WI38 (cell line): ENCODE data around the gene TJP3.

Source experiments
- H3K4me3 ChIP-seq: 2 replicates; pipeline ENCODE4 v1.5.1; 2011; ENCODE audit warnings: low read depth, mild to moderate bottlenecking, control low read depth, low read length
- TF ChIP-seq, protein P1 (sequence below): IDR thresholded peaks from 2 replicates; pipeline ENCODE4 v1.5.1; 2012; ENCODE audit warnings: low read depth, mild to moderate bottlenecking, control low read depth, low read length

The TJP3 gene

DNA sequence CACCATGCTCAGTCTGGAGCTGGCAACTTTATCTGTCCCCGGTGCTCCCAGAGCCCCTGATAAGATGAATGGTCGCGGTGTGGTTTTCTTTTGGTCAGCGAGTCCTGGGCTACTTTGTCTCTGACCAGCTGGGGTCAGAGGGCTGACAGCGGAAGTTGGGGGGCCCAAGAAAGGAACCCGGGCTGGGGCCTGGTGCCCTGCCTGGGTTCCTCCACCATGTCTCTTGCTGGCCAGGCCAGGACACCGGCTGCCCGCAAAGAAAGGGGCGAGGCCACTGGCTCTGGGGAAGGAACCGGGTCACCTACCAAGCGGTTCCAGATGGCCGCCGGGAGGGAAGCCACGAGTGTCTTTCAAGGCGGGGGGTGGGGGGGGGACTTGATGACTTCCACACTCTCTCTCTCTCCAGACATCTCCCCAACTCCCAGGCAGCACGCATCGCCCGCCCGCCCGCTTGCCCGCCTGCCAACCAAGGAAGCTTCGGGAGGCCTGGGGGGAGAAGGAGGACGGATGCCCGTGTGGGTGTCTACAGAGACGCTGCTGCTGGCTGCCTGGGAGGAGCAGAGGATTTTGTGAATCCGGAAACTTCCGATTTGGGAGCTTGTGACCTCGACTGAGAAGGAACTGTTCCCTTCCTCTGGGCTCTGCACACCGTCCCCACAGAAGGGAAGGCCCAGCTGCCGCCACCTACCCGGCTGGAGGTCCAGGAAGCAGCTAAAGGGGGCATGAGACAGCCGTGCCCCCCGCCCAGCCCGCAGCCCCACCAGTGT, 9.0 kb upstream of the TJP3 start:
- TF ChIP-seq, protein P1, sequence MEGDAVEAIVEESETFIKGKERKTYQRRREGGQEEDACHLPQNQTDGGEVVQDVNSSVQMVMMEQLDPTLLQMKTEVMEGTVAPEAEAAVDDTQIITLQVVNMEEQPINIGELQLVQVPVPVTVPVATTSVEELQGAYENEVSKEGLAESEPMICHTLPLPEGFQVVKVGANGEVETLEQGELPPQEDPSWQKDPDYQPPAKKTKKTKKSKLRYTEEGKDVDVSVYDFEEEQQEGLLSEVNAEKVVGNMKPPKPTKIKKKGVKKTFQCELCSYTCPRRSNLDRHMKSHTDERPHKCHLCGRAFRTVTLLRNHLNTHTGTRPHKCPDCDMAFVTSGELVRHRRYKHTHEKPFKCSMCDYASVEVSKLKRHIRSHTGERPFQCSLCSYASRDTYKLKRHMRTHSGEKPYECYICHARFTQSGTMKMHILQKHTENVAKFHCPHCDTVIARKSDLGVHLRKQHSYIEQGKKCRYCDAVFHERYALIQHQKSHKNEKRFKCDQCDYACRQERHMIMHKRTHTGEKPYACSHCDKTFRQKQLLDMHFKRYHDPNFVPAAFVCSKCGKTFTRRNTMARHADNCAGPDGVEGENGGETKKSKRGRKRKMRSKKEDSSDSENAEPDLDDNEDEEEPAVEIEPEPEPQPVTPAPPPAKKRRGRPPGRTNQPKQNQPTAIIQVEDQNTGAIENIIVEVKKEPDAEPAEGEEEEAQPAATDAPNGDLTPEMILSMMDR = no peak

DNA sequence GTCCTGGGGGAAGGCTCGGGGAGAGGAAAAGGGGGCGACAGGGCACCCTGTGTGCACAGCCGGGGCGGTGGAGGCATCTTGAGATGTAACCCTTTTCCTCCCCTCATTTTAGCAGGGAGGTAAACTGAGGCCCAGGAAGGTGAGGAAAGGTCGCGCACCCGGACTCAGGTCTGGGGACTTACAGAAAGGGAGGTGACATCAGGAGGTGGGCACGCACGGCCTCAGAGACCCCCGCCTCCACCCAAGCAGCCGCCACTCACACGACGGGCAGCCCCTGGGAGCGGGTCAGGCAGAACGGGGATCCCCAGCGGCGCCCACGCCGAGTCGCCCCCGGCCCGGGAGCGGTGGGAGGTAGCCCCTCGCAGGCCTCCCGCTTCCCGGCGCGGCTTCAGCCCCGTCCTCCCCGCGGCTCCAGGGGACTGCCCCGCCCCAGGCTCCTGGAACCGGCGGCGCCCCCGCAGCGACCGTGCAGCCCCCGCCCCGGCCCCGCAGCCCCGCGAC, 8.4 kb upstream of the TJP3 start:
- peak overlapping the region; percentile 86 for H3K4me3 ChIP-seq
- TF ChIP-seq, protein P1 = no peak

More for the DNA sequence above, 9.0 kb upstream of the TJP3 start:
- H3K4me3 ChIP-seq = peak overlapping the region; percentile 86

DNA sequence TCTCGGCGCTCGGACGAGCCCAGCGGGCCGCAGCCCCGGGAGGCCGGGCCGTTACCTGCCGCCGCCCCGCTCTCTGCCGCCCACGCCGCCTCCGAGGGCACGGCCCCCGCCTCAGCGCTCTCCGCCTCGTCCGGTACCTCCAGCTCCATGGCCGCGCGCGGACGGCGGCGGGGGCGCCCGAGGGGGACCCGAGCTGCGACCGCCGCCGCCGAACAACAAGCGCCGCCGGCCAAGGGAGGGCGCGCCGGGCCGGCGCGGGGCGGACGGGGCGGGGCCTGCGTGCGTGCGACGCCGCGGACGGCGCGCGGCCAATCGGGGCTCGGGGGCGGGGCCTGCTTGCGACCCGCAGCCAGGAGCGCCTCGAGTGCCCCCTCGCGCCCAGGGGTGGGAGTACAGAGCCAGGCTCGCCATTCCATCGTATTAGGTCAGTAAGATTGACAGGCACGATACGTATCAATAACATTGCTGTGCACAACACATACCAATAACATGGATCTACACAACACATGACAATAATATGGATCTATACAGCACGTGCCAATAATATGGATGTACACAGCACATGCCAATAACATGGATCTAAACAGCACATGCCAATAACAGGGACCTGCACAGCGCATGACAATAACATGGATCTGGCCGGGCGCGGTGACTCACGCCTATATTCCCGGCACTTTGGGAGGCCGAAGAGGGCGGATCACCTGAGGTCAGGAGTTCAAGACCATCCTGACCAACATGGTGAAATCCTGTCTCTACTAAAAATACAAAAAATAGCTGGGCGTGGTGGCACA, 7.7 kb upstream of the TJP3 start, which contains the start of gene PIP5K1C:
PIP5K1C (minus strand) TSS at position 227 of the 791 bp plus-strand sequence; CDS start at position 149, 78 bp downstream.
- TF ChIP-seq, protein P1 = peak; percentile 60
- H3K4me3 ChIP-seq = peak within 1 kb of the TSS; percentile 86

DNA sequence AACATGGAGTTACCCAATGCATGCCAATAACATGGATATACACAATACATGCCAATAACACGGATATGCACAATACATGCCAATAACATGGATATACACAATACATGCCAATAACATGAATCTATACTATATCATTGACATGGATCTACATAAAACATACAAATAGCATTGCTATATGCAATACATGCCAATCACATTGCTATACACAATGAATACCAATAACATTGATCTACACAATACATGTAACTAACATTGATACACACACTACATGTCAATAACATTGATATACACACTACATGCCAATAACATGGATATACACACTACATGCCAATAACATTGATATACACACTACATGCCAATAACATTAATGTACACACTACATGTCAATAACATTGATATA, 7.0 kb upstream of the TJP3 start:
- H3K4me3 ChIP-seq = no peak overlapping the region
- TF ChIP-seq, protein P1 = no peak

DNA sequence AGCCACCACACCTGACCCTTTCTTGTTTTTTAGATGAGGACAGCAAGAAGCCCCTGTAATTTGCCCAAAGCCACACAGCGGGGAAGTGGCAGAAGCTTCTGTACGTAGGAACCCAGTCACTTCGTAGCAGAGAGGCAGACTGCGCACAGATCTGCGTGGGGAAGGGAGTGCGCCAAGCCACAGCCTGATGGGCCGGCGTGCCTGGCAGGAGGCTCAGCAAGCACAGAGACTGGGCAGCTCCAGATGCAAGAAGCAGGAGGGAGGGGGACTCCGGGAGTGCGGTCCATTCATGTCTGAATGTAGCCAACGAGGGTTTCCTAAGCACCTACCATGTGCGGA, 347 bp upstream of the TJP3 start:
- TF ChIP-seq, protein P1 = no peak
- H3K4me3 ChIP-seq = no peak overlapping the region

DNA sequence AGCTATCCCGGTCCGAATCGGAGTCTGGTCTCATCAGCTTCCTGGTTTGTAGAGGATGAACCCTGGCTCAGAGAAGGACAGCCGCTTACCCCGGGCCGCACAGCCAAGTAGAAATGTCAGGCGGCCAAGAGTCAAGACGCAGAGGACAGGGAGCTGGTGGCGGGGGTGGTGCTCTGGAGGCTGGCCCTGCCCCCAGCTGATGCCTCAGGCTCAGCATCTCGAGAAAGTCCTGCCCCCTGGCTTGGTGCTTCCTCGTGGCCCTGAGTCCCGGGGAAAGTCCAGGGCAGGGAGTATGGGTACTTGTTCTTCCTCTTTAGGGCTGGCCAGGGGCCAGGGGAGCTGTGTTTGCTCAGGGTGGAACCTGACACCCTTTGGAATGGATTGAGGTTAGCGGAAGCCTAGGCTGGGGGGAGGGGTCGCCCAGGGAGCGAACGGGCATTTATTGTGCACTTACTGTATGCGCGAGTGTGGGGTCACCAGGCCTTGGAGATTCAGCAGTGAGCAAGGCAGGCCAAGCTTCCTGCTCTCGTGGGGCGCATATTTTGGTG, 2.2 kb downstream of the TJP3 start:
- H3K4me3 ChIP-seq = no peak overlapping the region
- TF ChIP-seq, protein P1 = no peak
